ENCODE data around the gene CRISP2.

DNA sequence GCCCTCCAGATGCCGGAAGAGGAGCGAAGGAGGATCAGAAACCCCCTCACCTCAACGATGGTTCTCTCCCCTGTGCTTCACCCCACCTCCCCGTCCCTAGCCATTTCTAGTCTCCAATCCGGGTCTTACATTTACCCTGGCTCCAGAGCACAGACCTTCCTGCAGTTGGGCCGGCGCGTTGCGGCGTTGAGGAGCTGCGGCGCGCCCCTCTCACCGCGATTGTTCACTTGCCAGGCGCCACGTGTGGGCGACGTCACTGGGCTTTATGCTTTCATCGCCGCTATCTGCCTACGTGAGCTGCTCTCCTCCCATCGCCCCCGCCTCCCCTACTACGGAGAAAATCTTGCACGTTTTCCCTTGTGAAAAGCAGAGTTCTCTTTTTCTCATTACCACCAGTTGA lies at the start of gene CRISP2:
- TF ChIP-seq CTCF (IDR thresholded peaks at IDR 0.05; ENCODE audit: poor library complexity, severe bottlenecking), result no peak
- TF ChIP-seq, protein P1, sequence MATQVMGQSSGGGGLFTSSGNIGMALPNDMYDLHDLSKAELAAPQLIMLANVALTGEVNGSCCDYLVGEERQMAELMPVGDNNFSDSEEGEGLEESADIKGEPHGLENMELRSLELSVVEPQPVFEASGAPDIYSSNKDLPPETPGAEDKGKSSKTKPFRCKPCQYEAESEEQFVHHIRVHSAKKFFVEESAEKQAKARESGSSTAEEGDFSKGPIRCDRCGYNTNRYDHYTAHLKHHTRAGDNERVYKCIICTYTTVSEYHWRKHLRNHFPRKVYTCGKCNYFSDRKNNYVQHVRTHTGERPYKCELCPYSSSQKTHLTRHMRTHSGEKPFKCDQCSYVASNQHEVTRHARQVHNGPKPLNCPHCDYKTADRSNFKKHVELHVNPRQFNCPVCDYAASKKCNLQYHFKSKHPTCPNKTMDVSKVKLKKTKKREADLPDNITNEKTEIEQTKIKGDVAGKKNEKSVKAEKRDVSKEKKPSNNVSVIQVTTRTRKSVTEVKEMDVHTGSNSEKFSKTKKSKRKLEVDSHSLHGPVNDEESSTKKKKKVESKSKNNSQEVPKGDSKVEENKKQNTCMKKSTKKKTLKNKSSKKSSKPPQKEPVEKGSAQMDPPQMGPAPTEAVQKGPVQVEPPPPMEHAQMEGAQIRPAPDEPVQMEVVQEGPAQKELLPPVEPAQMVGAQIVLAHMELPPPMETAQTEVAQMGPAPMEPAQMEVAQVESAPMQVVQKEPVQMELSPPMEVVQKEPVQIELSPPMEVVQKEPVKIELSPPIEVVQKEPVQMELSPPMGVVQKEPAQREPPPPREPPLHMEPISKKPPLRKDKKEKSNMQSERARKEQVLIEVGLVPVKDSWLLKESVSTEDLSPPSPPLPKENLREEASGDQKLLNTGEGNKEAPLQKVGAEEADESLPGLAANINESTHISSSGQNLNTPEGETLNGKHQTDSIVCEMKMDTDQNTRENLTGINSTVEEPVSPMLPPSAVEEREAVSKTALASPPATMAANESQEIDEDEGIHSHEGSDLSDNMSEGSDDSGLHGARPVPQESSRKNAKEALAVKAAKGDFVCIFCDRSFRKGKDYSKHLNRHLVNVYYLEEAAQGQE (IDR thresholded peaks at IDR 0.05; ENCODE audit: borderline replicate concordance), result no peak
